Activated CD8-positive, alpha-beta T cell treated with anti-CD3 and anti-CD28 coated beads, Interleukin-2, amount 10 ng/mL, durations not matched to agents 7 days and 5 days (primary cell): ENCODE results near the gene LRBA. TPM values are rescaled to one million over a fixed set of nuclear protein-coding genes. Genes with fewer than 3 reads are reported as not detected.

Source experiments
- ATAC-seq: fragments of 150-1000 bp; cut with Tn5 transposase; one replicate; pipeline ENCODE4 v1.10.0; 2021; ENCODE audit warnings: moderate library complexity
- CTCF ChIA-PET: fragments of 350-600 bp; sonication (Branson Sonifier 250); formaldehyde crosslinking; loops from one replicate; lab custom pipeline; 2021; ENCODE audit warnings: antibody characterized with exemption; lab: Charles Lee
- POLR2A ChIA-PET: fragments of 350-600 bp; sonication (Branson Sonifier 250); formaldehyde crosslinking; loops from one replicate; lab custom pipeline; 2021; ENCODE audit warnings: antibody characterized with exemption; lab: Charles Lee
- DNase-seq: peaks from one replicate; pipeline ENCODE4 v3.0.0-alpha.2; 2020
- H3K27ac Mint-ChIP-seq: one replicate; pipeline ENCODE4 v1.8.0; 2021; ENCODE audit warnings: mild to moderate bottlenecking, mixed read lengths
- H3K27me3 Mint-ChIP-seq: one replicate; pipeline ENCODE4 v1.8.0; 2021; ENCODE audit warnings: low read depth, mixed read lengths
- H3K36me3 Mint-ChIP-seq: one replicate; pipeline ENCODE4 v1.8.0; 2021; ENCODE audit warnings: low read depth, mixed read lengths
- H3K4me1 Mint-ChIP-seq: one replicate; pipeline ENCODE4 v1.8.0; 2021; ENCODE audit warnings: low read depth, mixed read lengths
- H3K4me3 Mint-ChIP-seq: one replicate; pipeline ENCODE4 v1.8.0; 2021; ENCODE audit warnings: mild to moderate bottlenecking, mixed read lengths
- H3K9me3 Mint-ChIP-seq: one replicate; pipeline ENCODE4 v1.8.0; 2022; ENCODE audit warnings: mixed read lengths; ENCODE audit not compliant: insufficient read depth
- total RNA-seq, 2 experiments: library from RNA; stranded (reverse); gene quantifications; one replicate each; pipeline ENCODE4 v1.2.3, GENCODE V29; 2021

The LRBA gene
- total RNA-seq, 2 experiments from 2014 or later: 43.3 to 44.5 TPM

DNA sequence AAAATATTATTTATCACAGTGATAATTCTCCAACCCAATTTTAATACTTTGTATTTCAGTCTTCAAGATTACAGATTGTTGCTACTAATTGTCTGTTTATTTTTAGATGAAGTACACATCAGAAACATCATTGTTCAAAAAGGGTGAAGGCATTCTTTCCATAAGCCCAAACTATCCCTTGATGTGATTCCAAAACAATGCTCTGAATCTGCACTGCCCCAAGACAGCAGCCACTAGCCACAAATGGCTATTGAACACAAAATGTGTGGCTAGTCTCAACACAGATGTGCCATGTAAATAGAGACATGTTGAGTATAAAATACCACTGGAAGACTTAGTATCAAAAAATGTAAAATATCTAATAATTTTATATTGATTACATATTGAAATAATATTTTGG, 583.9 kb downstream of the LRBA start:
- Mint-ChIP-seq H3K9me3 (no peaks in the 10 kb centered on the region), H3K27me3 (no peaks in the 10 kb centered on the region), H3K4me1 (no peaks in the 10 kb centered on the region), H3K4me3 (no peak overlapping the region), H3K27ac (no peak overlapping the region), H3K36me3 (peaks cover 13% of the 10 kb centered on the region)
- POLR2A ChIA-PET: no interaction called here
- ATAC-seq (no peak), DNase-seq (no peak)
- CTCF ChIA-PET: no interaction called here

- Mint-ChIP-seq H3K36me3 (no peaks in the 10 kb centered on the region), H3K27me3 (no peaks in the 10 kb centered on the region), H3K9me3 (no peaks in the 10 kb centered on the region), H3K4me3 (no peak overlapping the region), H3K27ac (no peak overlapping the region), H3K4me1 (no peaks in the 10 kb centered on the region)
- DNase-seq (no peak), ATAC-seq (no peak)
- CTCF ChIA-PET: no interaction called here
- POLR2A ChIA-PET: no interaction called here
Measured at GRCh38 chr4:150425161-150425560, 589.9 kb downstream of the LRBA start.

DNA sequence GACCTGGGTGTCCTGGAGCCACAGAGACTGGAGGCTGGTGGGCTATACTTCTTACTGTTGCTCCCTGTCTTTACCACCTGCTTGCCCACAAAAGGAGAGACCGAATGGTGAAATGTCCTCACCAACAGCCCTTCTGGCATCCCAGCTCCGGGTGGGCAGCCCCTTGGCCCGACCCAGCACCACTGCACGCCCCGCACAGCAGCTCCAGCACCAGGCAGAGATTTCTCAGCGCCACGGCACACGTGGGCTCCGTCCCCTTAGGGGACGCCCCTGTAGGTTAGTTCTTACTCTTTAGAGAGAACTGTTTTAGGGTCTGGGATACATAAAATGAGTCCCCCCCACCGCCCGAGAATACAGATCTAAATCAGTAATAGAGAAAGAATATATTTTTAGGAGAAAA, 591.6 kb downstream of the LRBA start:
- Mint-ChIP-seq H3K9me3 (no peaks in the 10 kb centered on the region), H3K4me1 (no peaks in the 10 kb centered on the region), H3K4me3 (no peak overlapping the region), H3K36me3 (no peaks in the 10 kb centered on the region), H3K27me3 (no peaks in the 10 kb centered on the region), H3K27ac (no peak overlapping the region)
- ATAC-seq (no peak), DNase-seq (no peak)
- ChIA-PET POLR2A (no interaction called here), CTCF (no interaction called here)

- ATAC-seq: no peak
- H3K36me3 Mint-ChIP-seq: no peaks in the 10 kb centered on the region
- CTCF ChIA-PET: no interaction called here
- H3K4me3 Mint-ChIP-seq: no peak overlapping the region
- no peak overlapping the region for H3K27ac Mint-ChIP-seq
- H3K27me3 Mint-ChIP-seq: no peaks in the 10 kb centered on the region
- no peaks in the 10 kb centered on the region for H3K9me3 Mint-ChIP-seq
- H3K4me1 Mint-ChIP-seq: no peaks in the 10 kb centered on the region
- POLR2A ChIA-PET: no interaction called here
- no peak for DNase-seq
Measured at GRCh38 chr4:150423074-150423473, 592.0 kb downstream of the LRBA start.

DNA sequence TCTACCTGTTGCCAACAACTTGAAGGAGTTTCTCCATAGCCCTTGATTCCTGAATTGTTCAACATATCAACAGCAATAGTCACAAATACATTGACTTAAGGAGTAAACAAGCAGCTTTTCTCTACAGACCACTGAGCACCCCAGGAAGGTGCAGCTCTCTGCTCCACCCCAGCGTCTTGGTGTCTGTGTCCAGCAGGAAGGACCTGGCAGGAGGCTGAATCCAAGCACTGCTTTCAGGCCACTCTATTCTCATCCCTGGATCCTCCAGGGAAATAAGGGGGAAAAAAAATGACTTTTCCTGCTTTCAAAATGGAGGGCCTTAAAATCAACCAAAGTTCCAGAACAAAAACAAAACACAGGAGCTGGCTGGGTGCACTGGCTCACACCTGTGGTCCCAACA, 593.5 kb downstream of the LRBA start:
- Mint-ChIP-seq H3K36me3 (no peaks in the 10 kb centered on the region), H3K4me1 (no peaks in the 10 kb centered on the region), H3K9me3 (no peaks in the 10 kb centered on the region), H3K27ac (no peak overlapping the region), H3K27me3 (no peaks in the 10 kb centered on the region), H3K4me3 (no peak overlapping the region)
- CTCF ChIA-PET: no interaction called here
- DNase-seq: no peak
- ATAC-seq: no peak
- POLR2A ChIA-PET: no interaction called here

DNA sequence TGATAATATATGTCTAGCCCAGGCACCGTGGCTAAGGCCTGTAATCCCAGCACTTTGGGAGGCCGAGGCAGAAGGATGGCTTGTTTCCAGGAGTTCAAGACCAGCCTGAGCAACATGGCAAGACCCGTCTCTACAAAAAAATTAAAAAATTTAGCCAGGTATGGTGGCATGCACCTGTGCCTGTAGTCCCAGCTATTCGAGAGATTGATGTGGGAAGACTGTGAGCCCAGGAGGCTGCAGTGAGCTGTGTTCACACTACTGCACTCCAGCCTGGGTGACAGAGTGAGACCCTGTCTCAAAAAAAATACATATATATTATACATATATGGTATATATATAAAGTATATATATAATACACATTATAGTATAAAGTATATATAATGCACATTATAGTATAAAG, 595.1 kb downstream of the LRBA start:
- DNase-seq (no peak), ATAC-seq (no peak)
- Mint-ChIP-seq H3K9me3 (no peaks in the 10 kb centered on the region), H3K27me3 (no peaks in the 10 kb centered on the region), H3K36me3 (no peaks in the 10 kb centered on the region), H3K4me1 (no peaks in the 10 kb centered on the region), H3K4me3 (no peak overlapping the region), H3K27ac (no peak overlapping the region)
- ChIA-PET POLR2A (no interaction called here), CTCF (no interaction called here)

- Mint-ChIP-seq H3K4me1 (no peaks in the 10 kb centered on the region), H3K4me3 (no peak overlapping the region), H3K36me3 (peaks cover 2% of the 10 kb centered on the region), H3K27ac (no peak overlapping the region), H3K27me3 (no peaks in the 10 kb centered on the region), H3K9me3 (no peaks in the 10 kb centered on the region)
- ChIA-PET CTCF (no interaction called here), POLR2A (no interaction called here)
- ATAC-seq: no peak
- DNase-seq: no peak
Measured at GRCh38 chr4:150418757-150419410, 596.2 kb downstream of the LRBA start.

- H3K27ac Mint-ChIP-seq: no peak overlapping the region
- H3K4me3 Mint-ChIP-seq: no peak overlapping the region
- peaks cover 2% of the 10 kb centered on the region for H3K36me3 Mint-ChIP-seq
- no peak for ATAC-seq
- H3K27me3 Mint-ChIP-seq: no peaks in the 10 kb centered on the region
- no peaks in the 10 kb centered on the region for H3K4me1 Mint-ChIP-seq
- DNase-seq: no peak
- ChIA-PET CTCF (no interaction called here), POLR2A (no interaction called here)
- no peaks in the 10 kb centered on the region for H3K9me3 Mint-ChIP-seq
Measured at GRCh38 chr4:150415213-150415612, 599.9 kb downstream of the LRBA start.

DNA sequence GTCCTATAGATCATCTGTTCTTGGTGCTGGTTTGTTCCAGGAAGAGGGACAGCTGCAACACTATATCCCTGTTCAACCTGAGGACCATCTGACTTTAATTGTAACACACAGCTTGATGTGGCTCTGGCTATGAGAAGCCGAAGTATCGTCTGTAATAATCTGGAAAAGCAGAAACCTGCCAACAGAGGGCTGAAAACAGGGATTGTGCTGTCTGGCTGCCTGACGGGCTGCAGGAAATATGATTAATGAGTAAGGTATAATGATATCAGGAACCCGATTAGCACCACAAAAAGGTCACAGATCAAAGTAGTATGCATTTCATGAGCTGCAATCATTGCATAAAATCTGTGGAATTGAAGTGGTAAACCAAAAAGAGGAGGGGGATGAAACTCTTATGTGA, 603.6 kb downstream of the LRBA start:
- no peaks in the 10 kb centered on the region for H3K27me3 Mint-ChIP-seq
- no peak overlapping the region for H3K27ac Mint-ChIP-seq
- peaks cover 3% of the 10 kb centered on the region for H3K9me3 Mint-ChIP-seq
- no peak overlapping the region for H3K4me3 Mint-ChIP-seq
- DNase-seq (no peak), ATAC-seq (no peak)
- ChIA-PET POLR2A (no interaction called here), CTCF (no interaction called here)
- peaks cover 2% of the 10 kb centered on the region for H3K36me3 Mint-ChIP-seq
- H3K4me1 Mint-ChIP-seq: no peaks in the 10 kb centered on the region

DNA sequence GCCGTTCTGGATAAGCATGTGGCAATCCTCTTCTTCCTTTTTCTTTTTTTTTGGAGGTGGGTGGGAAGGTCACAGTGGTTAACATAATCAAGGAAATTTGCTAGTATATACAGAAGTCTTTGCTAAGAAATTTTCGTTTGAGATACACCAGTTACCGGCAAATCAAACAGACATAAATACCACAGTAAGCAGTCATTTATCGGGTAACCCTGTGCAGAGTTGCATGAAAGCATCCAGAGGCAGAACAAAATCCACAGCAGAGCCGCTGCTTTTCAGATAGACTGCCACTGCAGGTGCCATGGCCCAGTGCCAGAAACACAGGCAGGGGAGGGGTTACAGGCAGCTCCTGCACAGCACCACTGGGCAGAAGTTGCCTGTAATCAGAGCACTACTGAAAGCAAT, 612.2 kb downstream of the LRBA start:
- peaks cover 3% of the 10 kb centered on the region for H3K9me3 Mint-ChIP-seq
- POLR2A ChIA-PET: no interaction called here

GRCh38 chr4:150401083-150401687, 613.9 kb downstream of the LRBA start:
- Mint-ChIP-seq H3K4me1 (no peaks in the 10 kb centered on the region), H3K27me3 (no peaks in the 10 kb centered on the region), H3K36me3 (peaks cover 4% of the 10 kb centered on the region), H3K9me3 (no peaks in the 10 kb centered on the region), H3K4me3 (no peak overlapping the region), H3K27ac (no peak overlapping the region)
- no peak for ATAC-seq
- CTCF ChIA-PET: no interaction called here
- no peak for DNase-seq
- POLR2A ChIA-PET: no interaction called here

More for the DNA sequence above, 612.2 kb downstream of the LRBA start:
- no peak for DNase-seq
- no peaks in the 10 kb centered on the region for H3K4me1 Mint-ChIP-seq
- H3K36me3 Mint-ChIP-seq: peaks cover 4% of the 10 kb centered on the region
- H3K27ac Mint-ChIP-seq: no peak overlapping the region
- ATAC-seq: no peak
- H3K4me3 Mint-ChIP-seq: no peak overlapping the region
- CTCF ChIA-PET: no interaction called here
- H3K27me3 Mint-ChIP-seq: no peaks in the 10 kb centered on the region

- Mint-ChIP-seq H3K27me3 (no peaks in the 10 kb centered on the region), H3K36me3 (peaks cover 10% of the 10 kb centered on the region), H3K9me3 (peaks cover 8% of the 10 kb centered on the region), H3K4me1 (no peaks in the 10 kb centered on the region), H3K27ac (no peak overlapping the region), H3K4me3 (no peak overlapping the region)
- DNase-seq (no peak), ATAC-seq (no peak)
- ChIA-PET POLR2A (interaction anchor here (0.7 kb wide), 1 partner anchor 93 kb away, joined by 3 read pairs; no protein-coding TSS in a partner anchor), CTCF (no interaction called here)
Measured at GRCh38 chr4:150395872-150396271, 619.2 kb downstream of the LRBA start.

DNA sequence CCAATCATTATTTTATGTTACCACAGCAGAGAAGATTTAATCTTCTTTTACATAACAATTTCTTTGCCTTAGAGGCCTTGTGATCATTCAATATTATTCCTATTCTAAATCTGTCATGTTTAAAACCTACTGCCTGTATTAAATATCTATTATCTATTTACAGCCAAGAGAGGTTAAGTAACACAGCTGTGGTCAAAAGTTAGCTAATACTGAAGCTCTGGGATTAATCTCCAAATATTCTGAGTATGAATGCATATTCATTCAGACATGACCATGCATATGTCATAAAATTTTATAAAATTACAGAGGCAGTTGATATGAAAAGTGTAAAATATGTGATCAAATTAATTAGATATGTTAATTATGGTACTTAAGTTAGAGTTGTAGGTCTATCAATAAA, 621.0 kb downstream of the LRBA start:
- no peak for ATAC-seq
- POLR2A ChIA-PET: no interaction called here
- Mint-ChIP-seq H3K9me3 (peaks cover 8% of the 10 kb centered on the region), H3K4me1 (no peaks in the 10 kb centered on the region), H3K27ac (no peak overlapping the region), H3K36me3 (peaks cover 6% of the 10 kb centered on the region), H3K27me3 (no peaks in the 10 kb centered on the region), H3K4me3 (no peak overlapping the region)
- no peak for DNase-seq
- CTCF ChIA-PET: no interaction called here
